ENCODE results near the gene MAP2K3.
A peak's percentile ranks its signal among the peaks of the same experiment; 100 is the strongest.

Gene MAP2K3

GRCh38 chr17:21276264-21276588, 8.3 kb upstream of the MAP2K3 start:
- no peak for DNase-seq (ENCODE audit: low spot score)
- Histone ChIP-seq H3K27ac (peak overlapping the region; percentile 4 to 70), H3K4me3 (peak overlapping the region; percentile 72)
- TF ChIP-seq, protein P1, sequence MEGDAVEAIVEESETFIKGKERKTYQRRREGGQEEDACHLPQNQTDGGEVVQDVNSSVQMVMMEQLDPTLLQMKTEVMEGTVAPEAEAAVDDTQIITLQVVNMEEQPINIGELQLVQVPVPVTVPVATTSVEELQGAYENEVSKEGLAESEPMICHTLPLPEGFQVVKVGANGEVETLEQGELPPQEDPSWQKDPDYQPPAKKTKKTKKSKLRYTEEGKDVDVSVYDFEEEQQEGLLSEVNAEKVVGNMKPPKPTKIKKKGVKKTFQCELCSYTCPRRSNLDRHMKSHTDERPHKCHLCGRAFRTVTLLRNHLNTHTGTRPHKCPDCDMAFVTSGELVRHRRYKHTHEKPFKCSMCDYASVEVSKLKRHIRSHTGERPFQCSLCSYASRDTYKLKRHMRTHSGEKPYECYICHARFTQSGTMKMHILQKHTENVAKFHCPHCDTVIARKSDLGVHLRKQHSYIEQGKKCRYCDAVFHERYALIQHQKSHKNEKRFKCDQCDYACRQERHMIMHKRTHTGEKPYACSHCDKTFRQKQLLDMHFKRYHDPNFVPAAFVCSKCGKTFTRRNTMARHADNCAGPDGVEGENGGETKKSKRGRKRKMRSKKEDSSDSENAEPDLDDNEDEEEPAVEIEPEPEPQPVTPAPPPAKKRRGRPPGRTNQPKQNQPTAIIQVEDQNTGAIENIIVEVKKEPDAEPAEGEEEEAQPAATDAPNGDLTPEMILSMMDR (IDR thresholded peaks at IDR 0.05) = no peak

- DNase-seq (ENCODE audit: low spot score) = no peak
- H3K27ac ChIP-seq = no peak overlapping the region
- TF ChIP-seq, protein P1 (IDR thresholded peaks at IDR 0.05) = no peak
- no peak overlapping the region for H3K4me3 ChIP-seq
Measured at GRCh38 chr17:21277332-21277731, 7.2 kb upstream of the MAP2K3 start.

- TF ChIP-seq, protein P1 (IDR thresholded peaks at IDR 0.05) = no peak
- Histone ChIP-seq H3K4me3 (no peak overlapping the region), H3K27ac (peak overlapping the region in 1 of 2 donors; percentile 40)
- no peak for DNase-seq (ENCODE audit: low spot score)
Measured at GRCh38 chr17:21278450-21279197, 5.9 kb upstream of the MAP2K3 start.

GRCh38 chr17:21279198-21279535, 5.3 kb upstream of the MAP2K3 start:
- H3K27ac ChIP-seq = peak overlapping the region in 1 of 2 donors; percentile 40
- DNase-seq (ENCODE audit: low spot score) = no peak
- TF ChIP-seq, protein P1 (IDR thresholded peaks at IDR 0.05) = no peak
- H3K4me3 ChIP-seq = no peak overlapping the region

DNA sequence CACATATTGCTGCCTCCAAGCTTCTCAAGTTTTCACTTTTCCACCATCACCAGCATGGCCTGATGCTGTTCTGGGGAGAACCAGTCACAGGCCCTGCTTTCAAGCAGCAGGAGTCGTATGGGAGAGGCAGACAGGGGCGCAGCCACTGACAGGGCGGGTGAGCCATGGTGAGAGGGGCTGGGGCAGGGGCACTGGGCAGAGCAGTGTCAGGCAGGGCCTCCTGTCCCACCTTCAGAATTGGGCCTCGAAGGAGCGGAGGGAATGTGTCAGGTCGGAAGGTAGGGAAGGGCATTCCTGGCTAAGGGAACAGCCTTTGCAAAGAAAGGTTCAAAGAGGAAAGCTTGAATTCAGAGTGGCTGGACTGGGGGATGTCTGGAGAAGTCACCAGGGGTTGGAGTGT, 4.9 kb upstream of the MAP2K3 start:
- no peak for DNase-seq (ENCODE audit: low spot score)
- peak overlapping the region in 1 of 2 donors; percentile 36 for H3K27ac ChIP-seq
- TF ChIP-seq, protein P1 (IDR thresholded peaks at IDR 0.05) = no peak
- H3K4me3 ChIP-seq = no peak overlapping the region

- peak overlapping the region in 1 of 2 donors; percentile 36 for H3K27ac ChIP-seq
Measured at GRCh38 chr17:21280081-21280518, 4.4 kb upstream of the MAP2K3 start.

GRCh38 chr17:21282231-21282630, 2.3 kb upstream of the MAP2K3 start:
- H3K4me3 ChIP-seq = no peak overlapping the region
- TF ChIP-seq, protein P1 (IDR thresholded peaks at IDR 0.05) = no peak
- peak overlapping the region; percentile 88 to 97 for H3K27ac ChIP-seq
- DNase-seq (ENCODE audit: low spot score) = peak; percentile 94

More at GRCh38 chr17:21280081-21280518, 4.4 kb upstream of the MAP2K3 start:
- TF ChIP-seq, protein P1 (IDR thresholded peaks at IDR 0.05) = peak; percentile 99
- H3K4me3 ChIP-seq = no peak overlapping the region
- peak; percentile 91 for DNase-seq (ENCODE audit: low spot score)
